SH-SY5Y (cell line): ENCODE results near the gene ZSCAN30.

ENCODE experiments used
- GATA2 ChIP-seq: IDR thresholded peaks from 2 replicates; pipeline ENCODE4 v1.6.1; 2011; ENCODE audit warnings: mild to moderate bottlenecking, low read depth, low read length
- GATA3 ChIP-seq: IDR thresholded peaks from 2 replicates; pipeline ENCODE4 v1.6.1; 2011; ENCODE audit warnings: low read depth, mild to moderate bottlenecking, low read length, moderate library complexity

ZSCAN30 gene

GRCh38 chr18:35231052-35231451 lies 59.0 kb downstream of the ZSCAN30 start:
- no peak for TF ChIP-seq GATA3
- no peak for TF ChIP-seq GATA2

DNA sequence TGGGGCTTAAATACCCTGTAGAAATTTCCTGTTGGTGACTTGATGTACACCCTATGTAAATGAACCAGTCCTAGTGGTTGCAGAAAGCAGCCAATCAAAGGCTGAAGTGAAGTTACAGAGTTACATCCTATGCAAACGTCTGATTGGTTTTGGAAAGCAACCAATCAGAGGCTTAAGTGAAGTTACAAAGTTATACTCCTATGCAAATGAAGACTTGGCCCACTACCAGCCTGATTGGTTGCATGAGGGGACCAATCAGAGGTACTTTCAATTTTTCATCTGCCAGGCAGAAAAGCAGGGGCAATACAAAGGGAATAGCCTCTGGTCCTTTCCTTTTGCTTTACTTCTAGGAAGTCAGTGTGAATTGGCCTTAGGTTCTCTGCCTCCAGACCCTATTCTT lies 62.8 kb downstream of the ZSCAN30 start:
- TF ChIP-seq GATA2, result no peak
- no peak for TF ChIP-seq GATA3

- TF ChIP-seq GATA2 (no peak), GATA3 (no peak)
Measured at GRCh38 chr18:35223797-35224196, 66.2 kb downstream of the ZSCAN30 start.

DNA sequence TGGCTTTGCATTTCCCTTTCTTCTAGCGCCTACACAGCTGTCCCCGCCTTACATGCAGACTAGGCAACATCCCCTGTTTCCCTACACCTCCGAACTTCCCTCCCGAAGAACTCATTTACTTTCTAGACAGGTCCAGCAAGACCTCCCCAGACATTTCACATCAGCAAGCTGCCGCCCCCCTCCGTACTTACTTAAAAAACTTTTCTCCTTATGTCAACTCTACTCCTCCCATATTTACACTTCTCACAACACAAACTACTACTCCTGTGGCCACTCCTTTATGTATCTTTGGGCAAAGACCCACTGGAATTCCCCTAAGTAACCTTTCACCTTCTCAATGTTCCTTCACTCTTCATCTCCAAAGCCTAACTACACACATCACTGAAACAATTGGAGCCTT lies 69.6 kb downstream of the ZSCAN30 start:
- TF ChIP-seq GATA2 (no peak), GATA3 (no peak)

- TF ChIP-seq GATA3, result no peak
- no peak for TF ChIP-seq GATA2
Measured at GRCh38 chr18:35215026-35215425, 75.0 kb downstream of the ZSCAN30 start.

DNA sequence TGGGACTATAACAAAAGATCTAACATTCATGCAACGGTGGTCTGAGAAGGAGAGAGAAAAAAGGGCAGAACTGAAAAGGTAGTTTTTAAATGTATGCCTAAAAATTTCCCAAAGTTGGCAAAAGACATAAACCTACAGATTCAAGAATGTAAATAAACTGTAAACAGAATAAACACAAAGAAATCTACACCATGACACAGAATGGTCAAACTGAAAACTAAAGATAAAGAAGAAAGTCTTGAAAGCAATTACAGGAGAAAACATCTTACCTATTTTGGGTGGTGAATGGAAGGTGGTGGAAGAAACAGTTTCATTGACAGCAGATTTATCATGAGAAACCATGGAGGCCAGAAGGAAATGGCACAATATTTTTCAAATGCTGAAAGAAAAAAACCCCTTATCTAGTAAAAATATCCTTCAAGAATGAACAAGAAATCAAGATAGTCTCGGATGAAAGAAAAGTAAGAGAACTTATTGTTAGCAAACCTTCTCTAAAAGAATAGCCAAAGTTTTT lies 84.8 kb downstream of the ZSCAN30 start:
- no peak for TF ChIP-seq GATA3
- TF ChIP-seq GATA2, result no peak

GRCh38 chr18:35203067-35203466 lies 87.0 kb downstream of the ZSCAN30 start:
- TF ChIP-seq GATA3 (no peak), GATA2 (no peak)

GRCh38 chr18:35201256-35201931 lies 88.6 kb downstream of the ZSCAN30 start:
- TF ChIP-seq GATA3, result no peak
- no peak for TF ChIP-seq GATA2
